H9 (cell line): ENCODE measurements around the gene LDLR. TPM values are rescaled to one million over a fixed set of nuclear protein-coding genes. Genes with fewer than 3 reads are reported as not detected.
A peak's percentile ranks its signal among the peaks of the same experiment; 100 is the strongest.

Experiments
- DNase-seq: peaks from one replicate; pipeline ENCODE4 v3.0.0-alpha.2; 2017
- H2AFZ ChIP-seq: one replicate; pipeline ENCODE4 v1.6.1; 2013; ENCODE audit warnings: mild to moderate bottlenecking, low read length, control low read depth, moderate library complexity
- H2AK5ac ChIP-seq: 2 replicates; pipeline ENCODE4 v1.6.1; 2013; ENCODE audit warnings: low read length, control low read depth, mixed read lengths; ENCODE audit not compliant: insufficient read length
- H2BK120ac ChIP-seq: one replicate; pipeline ENCODE4 v1.6.1; 2013; ENCODE audit warnings: low read depth, mild to moderate bottlenecking, low read length, control low read depth, inconsistent platforms; ENCODE audit not compliant: poor library complexity, severe bottlenecking
- H2BK12ac ChIP-seq: 2 replicates; pipeline ENCODE4 v1.6.1; 2013; ENCODE audit warnings: low read length, control low read depth, mixed read lengths, low read depth; ENCODE audit not compliant: insufficient read length
- H2BK15ac ChIP-seq: 2 replicates; pipeline ENCODE4 v1.6.1; 2013; ENCODE audit warnings: low read depth, low read length, control low read depth
- H2BK20ac ChIP-seq: one replicate; pipeline ENCODE4 v1.6.1; 2013; ENCODE audit warnings: low read depth, mild to moderate bottlenecking, low read length, control low read depth, inconsistent platforms; ENCODE audit not compliant: poor library complexity, severe bottlenecking
- H2BK5ac ChIP-seq: 2 replicates; pipeline ENCODE4 v1.6.1; 2013; ENCODE audit warnings: low read length, control low read depth, mixed read lengths; ENCODE audit not compliant: insufficient read length
- H3K14ac ChIP-seq: 2 replicates; pipeline ENCODE4 v1.6.1; 2013; ENCODE audit warnings: low read length, control low read depth; ENCODE audit not compliant: insufficient read depth
- H3K18ac ChIP-seq: 2 replicates; pipeline ENCODE4 v1.6.1; 2013; ENCODE audit warnings: low read depth, mild to moderate bottlenecking, mixed read lengths, low read length, control low read depth; ENCODE audit not compliant: insufficient read length
- H3K23ac ChIP-seq: 2 replicates; pipeline ENCODE4 v1.6.1; 2013; ENCODE audit warnings: low read length, control low read depth, mixed read lengths, low read depth; ENCODE audit not compliant: insufficient read length
- H3K23me2 ChIP-seq: 2 replicates; pipeline ENCODE4 v1.6.1; 2013; ENCODE audit warnings: low read depth, mild to moderate bottlenecking, mixed read lengths, low read length, control low read depth; ENCODE audit not compliant: insufficient read length, poor library complexity, severe bottlenecking
- H3K27ac ChIP-seq: 2 replicates; pipeline ENCODE4 v1.5.1; 2013; ENCODE audit warnings: low read length, control low read depth, mixed read lengths, low read depth; ENCODE audit not compliant: insufficient read length
- H3K27me3 ChIP-seq: 2 replicates; pipeline ENCODE4 v1.6.1; 2013; ENCODE audit warnings: low read length, control low read depth, inconsistent platforms; ENCODE audit not compliant: insufficient read depth
- H3K4ac ChIP-seq: 2 replicates; pipeline ENCODE4 v1.6.1; 2013; ENCODE audit warnings: low read depth, mild to moderate bottlenecking, control low read depth, inconsistent platforms, low read length, moderate library complexity
- H3K4me1 ChIP-seq: 2 replicates; pipeline ENCODE4 v1.6.1; 2013; ENCODE audit warnings: low read length, control low read depth, inconsistent platforms; ENCODE audit not compliant: insufficient read depth
- H3K4me2 ChIP-seq: 2 replicates; pipeline ENCODE4 v1.6.1; 2013; ENCODE audit warnings: low read length, control low read depth, mixed read lengths; ENCODE audit not compliant: insufficient read length, insufficient read depth
- H3K56ac ChIP-seq: 2 replicates; pipeline ENCODE4 v1.6.1; 2013; ENCODE audit warnings: low read depth, mild to moderate bottlenecking, mixed read lengths, low read length, control low read depth; ENCODE audit not compliant: insufficient read length
- H3K79me1 ChIP-seq: 2 replicates; pipeline ENCODE4 v1.6.1; 2013; ENCODE audit warnings: low read depth, mild to moderate bottlenecking, moderate library complexity, low read length, control low read depth, inconsistent platforms; ENCODE audit not compliant: insufficient read depth, poor library complexity, severe bottlenecking
- H3K79me2 ChIP-seq: 2 replicates; pipeline ENCODE4 v1.6.1; 2013; ENCODE audit warnings: low read length, control low read depth, inconsistent platforms; ENCODE audit not compliant: insufficient read depth
- H3K9ac ChIP-seq: 2 replicates; pipeline ENCODE4 v1.6.1; 2013; ENCODE audit warnings: low read length, control low read depth, mixed read lengths; ENCODE audit not compliant: insufficient read length; ENCODE audit errors: extremely low read depth
- H3K9me3 ChIP-seq: one replicate; pipeline ENCODE4 v1.6.1; 2013; ENCODE audit warnings: low read depth, low read length, inconsistent platforms; ENCODE audit not compliant: control insufficient read depth
- H3T11ph ChIP-seq: one replicate; pipeline ENCODE4 v1.6.1; 2013; ENCODE audit warnings: mild to moderate bottlenecking, low read length, control low read depth, inconsistent platforms
- H4K20me1 ChIP-seq: one replicate; pipeline ENCODE4 v1.6.1; 2013; ENCODE audit not compliant: control insufficient read depth, insufficient read length, insufficient read depth
- H4K5ac ChIP-seq: 2 replicates; pipeline ENCODE4 v1.6.1; 2013; ENCODE audit warnings: low read depth, mild to moderate bottlenecking, mixed read lengths, low read length, control low read depth; ENCODE audit not compliant: insufficient read length
- H4K8ac ChIP-seq: replicated peaks from 2 replicates; pipeline ENCODE4 v1.6.1; 2013; ENCODE audit warnings: low read length, control low read depth, mixed read lengths, low read depth; ENCODE audit not compliant: insufficient read length
- H4K91ac ChIP-seq: 2 replicates; pipeline ENCODE4 v1.6.1; 2013; ENCODE audit warnings: low read depth, mild to moderate bottlenecking, moderate library complexity, mixed read lengths, low read length, control low read depth; ENCODE audit not compliant: insufficient read length
- H3K27ac Mint-ChIP-seq, 3 experiments: 2 replicates in 2 of 3; 3 replicates in 1 of 3; pipeline ENCODE4 v1.8.0; 2020 to 2021; ENCODE audit warnings: mixed read lengths in 3 of 3, mild to moderate bottlenecking in 1 of 3, moderate library complexity in 1 of 3
- H3K27me3 Mint-ChIP-seq: 2 replicates; pipeline ENCODE4 v1.8.0; 2021; ENCODE audit warnings: low read depth, mild to moderate bottlenecking, moderate library complexity, mixed read lengths
- H3K36me3 Mint-ChIP-seq, 3 experiments: 2 replicates in 2 of 3; 3 replicates in 1 of 3; pipeline ENCODE4 v1.8.0; 2020 to 2021; ENCODE audit warnings: low read depth in 3 of 3, mixed read lengths in 3 of 3; ENCODE audit not compliant: insufficient read depth in 1 of 3
- H3K4me1 Mint-ChIP-seq, 2 experiments: 2 replicates each; pipeline ENCODE4 v1.8.0; 2020; ENCODE audit warnings: mixed read lengths in 2 of 2
- H3K4me3 Mint-ChIP-seq, 2 experiments: 2 replicates in 1 of 2; 3 replicates in 1 of 2; pipeline ENCODE4 v1.8.0; 2020 to 2021; ENCODE audit warnings: mild to moderate bottlenecking in 2 of 2, mixed read lengths in 2 of 2, moderate library complexity in 1 of 2
- H3K9me3 Mint-ChIP-seq, 2 experiments: 2 replicates in 1 of 2; 3 replicates in 1 of 2; pipeline ENCODE4 v1.8.0; 2020; ENCODE audit warnings: mild to moderate bottlenecking in 2 of 2, mixed read lengths in 2 of 2, moderate library complexity in 1 of 2
- CTCF ChIP-seq: fragments of 200-600 bp; sonication (generic); conservative IDR thresholded peaks from 3 replicates; pipeline ENCODE4 v1.8.0; 2021; ENCODE audit warnings: antibody characterized with exemption, mild to moderate bottlenecking
- WGBS: extraction: QIAGEN DNeasy Blood & Tissue Kit; methylation state at CpG from one replicate; pipeline ENCODE4 v1.1.7; 2013; ENCODE audit warnings: missing lambda C conversion rate, low lambda C conversion rate, mixed read lengths; ENCODE audit not compliant: insufficient read length; ENCODE audit errors: extremely low coverage; 5-methylcytosine and 5-hydroxymethylcytosine counted together
- total RNA-seq: library from RNA; stranded (reverse); gene quantifications from 2 replicates; pipeline ENCODE4 v1.2.1, GENCODE V29; 2021

The LDLR gene
- total RNA-seq, 1 experiment from 2014 or later: 92.7 TPM

GRCh38 chr19:11066326-11066725, 22.9 kb upstream of the LDLR start:
- H3K14ac ChIP-seq: no peak overlapping the region
- H3K9me3 Mint-ChIP-seq: no peaks in the 10 kb centered on the region; a peak in 1 of 5 replicates
- no peak overlapping the region for H2BK5ac ChIP-seq
- peak overlapping the region in 2 of 3 experiments; percentile 49 to 83; a peak in 2 of 7 replicates for H3K27ac Mint-ChIP-seq
- H3K56ac ChIP-seq: no peak overlapping the region
- H3K27me3 ChIP-seq: no peaks in the 10 kb centered on the region
- peaks cover 35 to 48% (median 46%) of the 10 kb centered on the region in 3 experiments for H3K36me3 Mint-ChIP-seq
- peaks cover 5 to 11% of the 10 kb centered on the region in 2 experiments for H3K4me1 Mint-ChIP-seq
- no CpG with 5 or more reads among the region's 5 CpGs for WGBS
- no peak overlapping the region for H2AFZ ChIP-seq
- no peaks in the 10 kb centered on the region for H3K27me3 Mint-ChIP-seq
- no peak overlapping the region for H3K18ac ChIP-seq
- TF ChIP-seq CTCF: no peak
- H3K9ac ChIP-seq: no peak overlapping the region
- H3K79me1 ChIP-seq: no peaks in the 10 kb centered on the region
- no peak overlapping the region for H2BK15ac ChIP-seq
- no peak overlapping the region for H4K8ac ChIP-seq
- H2BK120ac ChIP-seq: no peak overlapping the region
- peaks cover 2% of the 10 kb centered on the region for H4K20me1 ChIP-seq
- H3K4me2 ChIP-seq: no peak overlapping the region
- DNase-seq: no peak
- no peak overlapping the region for H4K5ac ChIP-seq
- peaks cover 8% of the 10 kb centered on the region; the same call in 1 of the 2 replicates for H3K4me1 ChIP-seq
- H2AK5ac ChIP-seq: no peak overlapping the region
- H3K79me2 ChIP-seq: no peaks in the 10 kb centered on the region
- no peaks in the 10 kb centered on the region for H3K23me2 ChIP-seq
- H3K9me3 ChIP-seq: no peaks in the 10 kb centered on the region
- no peak overlapping the region for H2BK20ac ChIP-seq
- no peak overlapping the region for H3K4ac ChIP-seq
- no peak overlapping the region for H3K23ac ChIP-seq
- no peak overlapping the region for H3K27ac ChIP-seq
- no peak overlapping the region for H4K91ac ChIP-seq
- no peak overlapping the region for H2BK12ac ChIP-seq
- no peak overlapping the region for H3K4me3 Mint-ChIP-seq
- H3T11ph ChIP-seq: no peak overlapping the region
